HG02588 (cell line): ENCODE data around the gene TMTC2.
"Not testable (repeated sequence)": the region's sequence is repeated elsewhere in the genome, so short reads cannot be mapped to it uniquely, and the experiment has no call there.

Experiments used
- ATAC-seq: cut with Tn5 transposase; IDR thresholded peaks from one replicate; pipeline ENCODE4 v1.9.1; 2021; ENCODE audit warnings: mild to moderate bottlenecking, moderate library complexity; ENCODE audit not compliant: unreplicated experiment

The TMTC2 gene

DNA sequence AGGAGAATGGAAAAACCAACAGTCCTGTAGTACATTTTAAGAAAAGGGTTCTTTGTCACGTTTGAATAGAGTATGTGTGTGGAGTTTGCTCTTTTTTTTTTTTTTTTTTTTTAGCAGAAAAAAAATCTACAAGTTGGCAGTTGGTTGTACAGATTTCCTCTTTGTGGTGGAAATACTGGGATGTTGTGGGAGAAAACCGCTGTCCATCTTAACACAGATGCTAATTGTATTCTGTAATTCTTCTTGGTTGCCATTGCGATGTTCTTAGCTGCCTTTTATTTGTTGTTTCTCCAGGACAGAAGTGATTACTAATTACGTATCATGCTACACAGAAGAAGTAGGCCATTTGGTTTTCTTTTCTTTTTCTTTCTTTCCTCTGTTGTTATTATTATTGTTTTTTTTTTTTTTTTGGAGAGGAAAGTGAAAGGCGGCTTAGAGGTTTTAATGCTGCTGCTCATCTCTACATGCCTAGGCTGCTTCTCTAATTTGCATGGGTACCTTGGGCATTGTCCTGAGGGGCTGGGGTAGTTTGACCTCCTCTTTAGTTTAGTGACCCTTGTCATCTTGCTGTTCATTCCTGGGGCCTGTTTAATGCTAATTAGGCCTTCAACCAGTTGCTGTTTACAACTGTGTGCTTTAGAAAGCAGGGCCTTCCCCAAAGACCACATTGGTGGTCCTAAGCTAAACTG is 94.7 kb downstream of the TMTC2 start:
- no peak for ATAC-seq

GRCh38 chr12:82783435-82783834 is 96.7 kb downstream of the TMTC2 start:
- ATAC-seq, result no peak

DNA sequence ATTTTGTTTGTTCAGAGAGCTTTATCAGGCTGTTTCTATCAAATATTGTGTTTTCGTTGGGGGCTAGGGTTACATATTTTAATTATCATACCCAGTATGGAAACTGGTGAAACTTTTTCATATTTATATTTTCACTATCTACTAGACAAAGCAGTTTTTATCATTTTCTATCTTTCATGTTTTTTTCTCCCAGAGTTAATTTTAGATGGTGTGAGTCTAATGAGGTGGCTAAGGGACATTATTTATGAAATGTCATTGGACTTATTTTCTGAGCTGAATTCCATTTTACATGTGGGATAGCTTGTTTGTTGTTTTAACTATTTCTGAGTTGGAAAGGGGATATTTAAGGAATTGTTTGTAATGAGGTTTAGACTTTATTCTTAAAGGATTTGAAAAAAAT is 100.3 kb downstream of the TMTC2 start:
- no peak for ATAC-seq

- ATAC-seq, result no peak
Measured at GRCh38 chr12:82788594-82788993, 101.9 kb downstream of the TMTC2 start.

GRCh38 chr12:82789674-82790073 is 103.0 kb downstream of the TMTC2 start:
- ATAC-seq, result no peak

DNA sequence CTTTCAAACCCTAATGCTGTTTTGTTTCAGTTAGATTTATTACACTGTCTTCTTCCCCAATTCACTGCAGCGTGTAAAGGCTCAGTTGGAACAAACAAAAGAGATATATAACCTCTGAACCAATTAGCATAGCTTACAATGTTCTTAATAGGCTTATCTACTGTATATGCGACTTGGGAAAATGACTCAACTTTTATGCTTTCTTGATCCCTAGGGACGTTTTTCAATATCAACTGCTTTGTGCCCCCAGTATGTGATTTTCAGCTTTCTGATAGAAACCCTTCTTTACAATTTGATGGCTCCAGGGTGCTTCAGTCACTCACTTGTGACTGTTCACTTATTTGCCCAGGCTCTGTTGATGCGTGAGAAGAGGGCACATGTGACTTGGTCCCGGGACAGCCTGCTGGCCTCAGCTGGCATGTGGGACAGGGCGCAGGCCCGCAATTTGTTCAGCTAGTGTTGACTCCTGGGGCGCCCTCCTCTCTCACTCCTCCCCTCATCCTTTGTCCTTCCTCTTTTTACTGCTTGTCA is 107.1 kb downstream of the TMTC2 start:
- no peak for ATAC-seq

- ATAC-seq, result no peak
Measured at GRCh38 chr12:82797480-82797879, 110.8 kb downstream of the TMTC2 start.

DNA sequence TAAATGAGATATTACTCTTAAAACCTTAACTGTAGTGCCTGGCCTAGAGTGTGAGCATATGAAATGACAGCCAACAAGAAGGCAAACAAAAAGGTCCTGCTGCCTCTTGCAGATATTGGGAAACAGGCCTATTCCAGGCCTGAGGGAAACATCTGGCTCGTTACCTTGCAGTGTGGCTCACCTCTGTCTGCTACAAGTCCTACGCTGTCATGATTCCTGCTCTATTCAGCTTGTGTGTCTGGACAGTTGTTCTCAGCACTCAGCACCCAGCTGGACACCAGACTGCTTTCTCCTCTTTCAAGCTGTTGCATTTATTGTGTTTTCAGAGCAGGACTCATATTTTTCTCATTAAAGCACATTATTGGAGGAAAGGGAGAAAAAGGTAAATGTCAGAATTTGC is 113.5 kb downstream of the TMTC2 start:
- no peak for ATAC-seq

DNA sequence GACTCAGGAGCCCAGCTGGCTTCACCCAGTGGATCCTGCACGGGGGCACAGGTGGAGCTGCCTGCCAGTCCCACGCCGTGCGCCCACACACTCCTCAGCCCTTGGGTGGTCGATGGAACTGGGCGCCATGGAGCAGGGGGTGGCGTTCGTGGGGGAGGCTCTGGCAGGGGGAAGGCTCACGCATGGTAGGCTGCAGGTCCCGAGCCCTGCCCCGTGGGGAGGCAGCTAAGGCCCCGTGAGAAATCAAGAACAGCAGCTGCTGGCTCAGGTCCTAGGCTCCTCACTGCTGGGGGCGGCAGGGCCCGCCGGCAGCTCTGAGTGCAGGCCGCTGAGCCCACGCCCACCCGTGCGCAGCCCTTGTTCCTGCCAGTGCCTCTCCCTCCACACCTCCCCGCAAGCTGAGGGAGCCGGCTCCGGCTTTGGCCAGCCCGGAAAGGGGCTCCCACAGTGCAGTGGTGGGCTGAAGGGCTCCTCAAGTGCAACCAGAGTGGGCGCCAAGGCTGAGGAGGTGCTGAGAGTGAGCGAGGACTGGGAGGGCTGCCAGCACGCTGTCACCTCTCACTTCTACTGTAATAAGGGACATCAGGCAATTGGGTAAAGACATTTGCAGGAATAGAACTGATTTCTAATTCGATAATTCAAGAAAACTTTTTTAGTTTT is 115.4 kb downstream of the TMTC2 start:
- ATAC-seq, result no peak

GRCh38 chr12:82803201-82803600 is 116.5 kb downstream of the TMTC2 start:
- ATAC-seq, result no peak

GRCh38 chr12:82804601-82805000 is 117.9 kb downstream of the TMTC2 start:
- no peak for ATAC-seq

DNA sequence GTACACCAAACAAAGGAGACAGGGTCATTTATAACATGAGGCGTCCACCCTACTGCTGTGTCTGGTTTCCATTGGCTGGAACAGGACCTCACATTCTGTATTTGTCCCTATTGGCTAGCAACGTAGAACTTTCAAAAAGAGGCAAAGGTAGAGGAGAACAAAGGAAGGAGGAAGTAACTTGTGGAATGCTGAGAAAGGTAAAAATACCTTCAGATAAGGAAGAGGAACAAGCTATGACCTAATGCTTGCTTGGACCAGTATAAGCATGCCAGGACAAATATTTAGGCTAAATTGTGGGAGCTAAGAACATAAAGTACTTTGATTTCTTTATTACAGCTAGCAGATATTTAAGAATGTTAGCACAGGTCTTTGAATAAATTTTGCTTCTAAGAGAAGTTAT is 118.3 kb downstream of the TMTC2 start:
- not testable (repeated sequence) for ATAC-seq

DNA sequence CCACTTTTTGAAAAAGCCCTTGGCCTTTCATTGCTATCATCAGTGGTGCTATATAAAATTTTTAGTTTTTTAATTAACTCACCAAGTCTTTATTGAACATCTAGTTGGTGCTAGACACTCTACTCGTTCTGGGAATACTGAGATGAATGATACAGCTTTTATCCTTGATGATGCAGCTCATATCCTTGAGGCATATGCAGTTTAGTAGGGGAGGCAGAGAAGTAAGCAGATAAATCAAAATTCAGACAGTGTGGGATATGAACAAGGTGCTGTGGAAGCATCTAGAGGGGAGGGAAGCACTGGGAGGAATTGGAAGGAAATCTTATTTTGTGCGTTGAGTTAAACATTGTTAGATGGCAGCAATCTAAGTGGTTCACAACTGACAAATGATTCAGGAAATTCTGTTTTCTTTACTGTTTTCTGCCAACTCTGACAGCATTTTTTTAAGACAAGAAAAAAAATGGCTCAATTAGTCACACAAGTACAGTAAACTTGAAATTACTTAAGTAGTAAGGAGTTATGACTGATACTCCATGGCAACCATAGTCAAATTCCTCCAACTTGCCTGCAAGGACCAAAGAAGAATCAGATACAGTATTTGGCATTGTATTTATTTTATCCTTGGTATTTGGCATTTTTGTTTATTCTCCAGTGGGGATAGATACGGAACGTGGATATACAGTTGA is 119.2 kb downstream of the TMTC2 start:
- no peak for ATAC-seq

GRCh38 chr12:82807132-82807737 is 120.5 kb downstream of the TMTC2 start:
- no peak for ATAC-seq

DNA sequence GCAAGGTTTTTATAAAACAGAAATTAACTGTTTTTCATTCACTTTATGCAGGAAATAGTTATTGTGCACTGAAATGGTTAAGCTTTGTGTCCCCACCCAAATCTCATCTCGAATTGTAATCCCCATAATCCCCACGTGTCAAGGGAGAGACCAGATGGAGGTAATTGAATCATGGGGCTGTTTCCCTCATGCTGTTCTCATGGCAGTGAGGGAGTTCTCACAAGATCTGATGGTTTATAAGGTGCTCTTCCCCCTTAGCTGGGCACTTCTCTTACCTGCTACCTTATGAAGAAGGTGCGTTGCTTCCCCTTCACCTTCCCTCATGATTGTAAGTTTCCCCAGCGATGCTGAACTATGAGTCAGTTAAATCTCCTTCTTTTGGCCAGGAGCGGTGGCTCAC is 123.9 kb downstream of the TMTC2 start:
- no peak for ATAC-seq

DNA sequence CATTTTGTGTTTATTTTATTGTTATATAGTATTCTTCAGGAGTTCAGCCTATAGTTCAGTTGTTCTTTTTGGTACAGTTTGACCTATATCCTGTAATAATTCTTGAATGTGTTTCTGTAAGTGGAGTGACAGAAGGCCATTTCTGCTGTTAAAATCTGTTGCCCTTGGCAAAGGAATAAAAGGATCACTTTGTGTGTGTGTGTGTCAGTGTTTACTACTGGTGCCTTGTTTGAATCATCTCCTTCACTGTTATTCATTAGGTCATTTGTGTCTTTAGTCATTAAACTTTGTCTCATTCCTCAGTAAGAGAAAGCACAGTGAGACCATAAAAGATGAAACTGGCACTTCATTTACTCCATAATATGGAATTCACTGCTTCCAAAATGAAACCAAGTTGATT is 130.7 kb downstream of the TMTC2 start:
- no peak for ATAC-seq

DNA sequence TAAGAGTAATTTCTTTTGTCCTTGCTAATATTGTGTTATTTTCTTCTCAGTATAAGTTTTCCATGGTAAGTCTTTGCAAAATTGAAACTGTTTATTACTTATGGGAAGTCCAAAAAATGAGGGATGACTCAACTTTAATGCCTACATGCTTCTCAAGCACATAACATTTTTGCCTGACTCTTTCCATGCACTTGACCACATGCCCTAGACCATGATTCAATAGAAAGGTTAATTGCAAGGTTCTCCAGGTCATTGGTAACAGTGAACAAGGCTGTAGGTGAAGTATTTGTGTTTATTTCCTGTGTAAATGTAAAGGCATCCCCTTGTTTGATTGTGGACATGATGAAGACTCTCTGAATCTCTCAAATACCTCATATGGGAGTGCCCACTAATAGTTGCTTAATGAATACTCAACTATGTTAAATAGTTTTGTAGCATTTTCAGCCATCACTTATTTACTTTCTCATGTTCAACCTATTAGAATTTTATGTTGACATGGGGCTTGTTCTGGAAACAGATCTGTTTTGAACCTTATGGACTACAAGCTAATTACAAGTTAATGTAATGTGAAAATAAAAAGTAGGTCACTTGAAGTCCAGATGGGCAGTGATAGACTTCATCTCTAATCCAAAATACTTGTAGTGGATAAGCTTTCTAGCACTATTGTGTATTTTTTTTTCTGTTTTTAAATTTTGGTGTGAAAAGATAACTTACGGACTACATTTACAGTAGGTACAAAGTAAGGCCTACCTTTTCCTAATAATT is 131.7 kb downstream of the TMTC2 start:
- no peak for ATAC-seq

DNA sequence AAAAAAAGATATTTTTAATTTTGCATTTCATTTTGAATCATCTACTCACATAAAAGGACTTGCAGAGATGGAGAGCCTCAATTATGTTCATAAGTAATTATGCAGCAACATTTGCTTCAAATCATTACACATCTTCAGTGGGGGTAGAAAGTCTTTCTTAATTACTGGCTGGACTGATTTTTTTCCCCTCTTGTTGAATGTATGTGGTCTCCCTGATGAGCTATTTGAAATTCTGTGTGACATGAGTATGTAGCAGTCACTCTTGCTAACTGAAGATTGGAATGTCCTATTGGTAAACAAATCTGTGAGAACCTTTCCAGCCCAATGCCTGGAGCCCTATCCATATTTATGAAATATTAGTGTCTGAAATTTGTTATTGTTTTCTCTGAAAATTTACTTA is 139.8 kb downstream of the TMTC2 start:
- ATAC-seq, result no peak

DNA sequence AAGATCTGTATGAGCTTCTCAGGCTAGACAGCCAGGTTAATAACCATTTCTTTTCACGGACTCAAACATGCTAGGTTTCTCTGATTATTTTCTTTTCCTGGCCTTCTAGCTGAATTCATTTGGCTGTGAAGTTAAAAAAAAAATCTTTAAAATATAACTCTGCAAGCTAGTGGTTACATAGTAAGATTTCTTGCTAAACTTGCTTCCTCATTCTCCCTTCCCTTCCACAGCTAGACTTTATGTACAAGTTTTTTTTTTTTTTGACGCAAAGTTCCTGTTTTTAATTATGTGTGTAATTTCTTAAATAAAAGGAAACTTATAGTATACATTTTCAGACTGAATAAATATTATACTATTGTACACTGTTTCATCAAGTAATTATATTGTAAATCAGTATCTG is 145.4 kb downstream of the TMTC2 start:
- ATAC-seq, result no peak

- no peak for ATAC-seq
Measured at GRCh38 chr12:82832981-82833380, 146.3 kb downstream of the TMTC2 start.

- no peak for ATAC-seq
Measured at GRCh38 chr12:82833481-82833880, 146.8 kb downstream of the TMTC2 start.
